ENCODE results near the gene AQP7.
"Not testable (repeated sequence)": the region's sequence is repeated elsewhere in the genome, so short reads cannot be mapped to it uniquely, and the experiment has no call there.

The AQP7 gene

DNA sequence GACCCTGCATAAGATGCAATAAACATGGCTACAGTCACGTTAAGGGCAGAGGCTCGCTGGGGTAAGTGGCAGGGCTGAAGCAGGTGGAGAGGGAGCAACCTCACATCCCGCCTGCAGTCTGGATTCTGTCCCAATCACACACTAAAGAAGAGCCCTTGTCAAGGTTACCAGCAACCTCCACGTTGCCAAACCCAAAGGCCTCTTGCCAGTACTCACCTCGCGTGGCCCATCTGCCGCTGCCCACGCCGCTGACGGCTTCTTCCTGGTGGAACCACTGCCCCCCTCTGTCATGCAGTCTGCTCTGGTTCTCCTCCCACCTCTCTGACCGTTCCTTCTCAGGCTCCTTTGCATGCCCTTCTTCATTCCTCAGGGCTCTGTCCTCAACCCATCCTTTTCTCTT lies 8.8 kb downstream of the AQP7 start:
- no peak for DNase-seq

DNA sequence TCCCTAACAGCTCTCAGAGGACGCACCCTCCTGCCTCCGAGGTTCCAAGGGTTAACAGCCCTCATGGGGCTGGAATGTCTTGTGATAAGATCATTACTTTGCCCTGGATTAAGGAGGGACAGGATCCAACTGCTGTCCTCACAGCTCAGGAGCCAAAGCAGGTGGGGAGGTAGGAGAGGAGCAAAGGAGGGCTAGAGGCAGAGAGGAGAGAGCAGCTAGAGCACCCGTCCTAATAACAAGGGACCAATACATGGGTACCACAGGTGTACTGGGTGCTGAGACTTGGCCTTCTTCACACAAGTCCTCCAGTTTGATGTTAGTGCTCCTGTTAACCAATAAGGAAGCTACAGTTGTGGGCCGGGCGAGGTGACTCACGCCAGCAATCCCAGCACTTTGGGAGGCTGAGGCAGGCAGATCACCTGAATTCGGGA lies 9.8 kb downstream of the AQP7 start:
- DNase-seq, result not testable (repeated sequence)

DNA sequence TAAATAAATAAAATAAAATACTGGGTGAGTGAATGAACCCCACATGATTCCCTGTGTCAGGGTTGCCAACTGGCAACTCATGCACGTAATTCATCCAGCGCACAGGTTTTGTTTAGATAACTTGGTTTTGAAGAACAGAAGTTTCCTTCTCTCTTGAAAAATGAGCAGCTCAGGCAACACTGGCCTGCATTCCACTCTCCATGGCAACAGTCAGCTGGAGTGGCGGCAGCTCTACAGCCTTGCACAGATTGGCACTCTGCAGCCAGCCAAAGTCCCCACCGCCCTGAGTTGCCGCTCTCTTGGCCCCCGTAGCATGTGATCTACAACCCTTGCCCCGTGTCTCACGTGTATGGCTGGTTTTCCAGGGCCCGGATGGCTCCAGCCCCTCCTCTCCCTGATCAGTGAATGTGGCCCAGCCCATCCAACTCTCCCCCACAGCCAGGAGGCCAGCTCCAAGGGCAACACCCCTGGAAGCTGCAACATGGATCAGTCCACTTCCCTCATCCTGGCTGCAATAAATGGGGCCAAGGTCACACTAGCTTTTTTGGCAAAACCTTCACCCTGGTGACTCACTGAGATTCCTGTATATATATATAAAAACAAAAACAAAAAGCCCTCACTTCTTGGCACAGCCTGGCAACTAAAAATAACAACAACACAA lies 11.1 kb downstream of the AQP7 start:
- not testable (repeated sequence) for DNase-seq

DNA sequence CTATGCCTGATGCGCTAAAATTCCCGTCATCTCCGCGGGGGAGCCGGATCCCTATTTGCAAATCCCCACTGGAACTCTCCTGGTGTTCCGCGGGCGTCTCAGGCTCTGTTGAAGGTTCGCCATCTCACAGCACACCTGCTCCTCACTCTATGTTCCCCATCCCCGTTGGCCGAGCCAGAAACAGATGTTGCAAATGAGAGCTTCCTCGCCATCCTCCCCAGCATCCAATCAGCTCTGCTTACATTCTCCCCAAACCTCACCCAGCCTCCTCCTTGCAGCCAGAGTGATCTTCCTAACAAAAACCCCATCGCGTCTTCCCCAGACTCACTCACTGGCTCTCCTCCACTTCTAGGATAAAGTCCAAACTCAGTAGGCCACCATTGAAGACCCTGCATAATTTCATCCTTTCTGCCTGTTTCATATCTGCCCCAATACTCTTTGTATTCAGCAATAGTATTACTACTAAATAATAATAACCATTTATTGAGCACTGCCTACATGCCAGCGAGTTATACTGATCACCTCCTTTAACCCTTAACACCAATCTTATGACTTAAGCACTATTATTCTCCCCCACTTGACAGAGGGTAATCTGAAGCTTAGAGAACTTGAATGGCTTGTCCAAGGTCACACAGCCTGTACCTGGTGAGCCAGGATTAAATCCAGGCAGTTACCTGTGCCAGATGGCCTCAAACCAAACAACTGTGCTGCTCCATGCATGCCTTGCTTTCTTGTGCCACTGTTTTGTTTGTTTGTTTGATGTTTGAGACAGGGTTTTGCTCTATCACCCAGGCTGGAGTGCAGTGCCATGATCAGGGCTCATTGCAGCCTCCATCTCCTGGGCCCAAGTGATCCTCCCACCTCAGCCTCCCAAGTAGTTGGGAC lies 14.0 kb downstream of the AQP7 start:
- DNase-seq, result no peak

DNA sequence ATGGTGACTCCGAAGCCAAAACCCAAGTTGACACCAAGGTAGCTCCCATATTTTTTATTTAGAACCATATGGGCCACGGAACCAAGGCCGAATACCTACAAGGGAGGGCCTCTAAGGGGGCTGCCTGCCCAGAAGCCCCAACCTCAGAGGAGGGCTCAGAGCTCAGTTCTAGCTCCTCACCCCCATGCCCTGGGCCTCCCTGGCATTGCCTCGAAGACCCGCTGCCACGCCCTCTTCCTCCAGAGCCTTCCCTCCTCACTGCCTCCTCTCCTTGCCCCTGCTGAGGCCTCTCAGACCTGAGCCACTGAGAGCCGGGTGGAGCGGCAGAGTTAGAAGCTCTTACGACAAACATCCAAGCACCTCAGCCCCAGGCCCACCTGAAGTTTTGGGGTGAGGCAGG lies 15.4 kb downstream of the AQP7 start:
- DNase-seq, result not testable (repeated sequence)

DNA sequence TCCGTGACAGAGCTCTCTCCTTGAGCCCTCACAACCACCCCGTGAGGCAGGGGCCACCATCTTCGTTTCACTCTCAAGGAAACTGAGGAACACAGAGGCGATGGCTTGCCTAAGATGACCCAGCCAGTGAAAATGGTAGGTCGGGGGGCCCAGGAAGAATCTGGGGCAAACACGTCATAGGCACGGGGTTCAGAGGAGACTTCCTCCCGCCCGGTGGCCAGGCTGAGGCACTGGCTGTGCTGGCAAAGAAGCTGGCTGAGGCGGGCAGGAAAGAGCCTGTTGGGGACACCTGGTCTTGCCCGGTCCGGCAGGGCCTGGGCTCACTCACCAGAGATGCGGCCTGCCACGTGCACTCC lies 15.7 kb downstream of the AQP7 start:
- DNase-seq, result not testable (repeated sequence)

DNA sequence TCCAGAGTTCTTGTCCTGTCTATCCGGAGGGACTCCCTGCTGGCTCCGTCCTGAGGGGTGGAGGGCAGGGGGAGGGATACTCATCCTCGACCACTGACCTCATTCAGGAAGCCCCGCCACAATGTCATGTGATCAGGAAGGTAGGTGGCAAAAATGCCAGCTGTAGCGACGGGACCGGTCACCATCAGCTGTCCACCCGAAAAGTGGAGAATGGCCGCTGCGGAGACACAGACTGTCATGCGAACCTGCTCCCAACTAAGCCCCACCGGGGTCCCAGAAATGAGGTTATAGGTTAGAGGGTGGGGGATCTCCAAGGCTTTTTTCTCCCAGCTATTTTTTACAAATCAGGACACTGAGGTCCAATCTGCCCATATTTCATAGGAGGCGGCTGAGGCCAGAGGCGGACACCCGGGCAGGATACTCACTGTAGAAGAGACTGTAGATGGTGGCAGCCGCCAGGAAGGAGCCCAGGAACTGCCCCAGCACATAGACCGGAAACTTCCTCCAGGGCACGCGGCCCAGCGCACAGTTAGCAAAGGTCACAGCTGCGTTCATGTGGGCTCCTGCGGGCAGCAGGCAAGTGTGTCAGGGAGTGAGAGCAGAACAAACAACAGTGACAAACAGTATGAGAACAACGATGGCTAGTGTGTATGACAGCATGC lies 16.3 kb downstream of the AQP7 start:
- not testable (repeated sequence) for DNase-seq

DNA sequence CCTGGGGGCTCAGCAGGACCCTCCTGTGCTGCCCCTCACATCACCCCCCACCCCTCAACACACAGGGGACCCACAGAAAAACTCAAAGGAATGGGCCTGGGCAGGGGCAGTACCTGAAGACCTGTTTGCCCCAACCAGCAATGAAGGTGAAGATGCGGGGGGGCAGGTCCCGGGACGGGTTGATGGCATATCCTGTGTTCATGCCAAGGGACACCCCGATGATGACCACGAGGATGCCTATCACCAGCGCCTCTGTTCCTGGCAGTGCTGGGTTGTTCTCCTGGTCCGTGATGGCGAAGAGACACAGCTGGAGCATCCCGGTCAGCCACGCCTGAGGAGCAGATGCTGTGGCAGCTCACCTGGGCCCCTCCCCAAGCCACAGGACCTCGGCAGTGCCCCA lies 16.8 kb downstream of the AQP7 start:
- DNase-seq, result not testable (repeated sequence)

DNA sequence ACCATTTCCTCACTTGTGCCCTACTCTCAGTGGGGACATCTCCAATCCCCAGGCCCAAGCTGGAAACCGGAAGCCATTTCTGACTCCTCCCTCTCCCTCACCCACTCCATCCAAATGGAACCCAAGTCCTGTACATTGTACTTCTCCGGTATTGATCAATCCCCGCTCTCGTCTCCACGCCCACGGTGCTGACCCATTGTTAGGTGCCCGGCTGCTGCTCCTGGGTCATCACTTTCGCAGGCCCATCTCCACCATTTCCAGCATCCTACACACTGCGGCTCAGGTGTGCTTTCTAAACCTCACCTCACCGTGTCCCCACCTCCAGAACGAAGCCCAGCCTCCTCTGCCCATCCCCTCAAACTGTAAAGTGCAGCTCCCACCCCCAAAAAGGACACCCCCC lies 19.0 kb downstream of the AQP7 start:
- DNase-seq, result not testable (repeated sequence)

DNA sequence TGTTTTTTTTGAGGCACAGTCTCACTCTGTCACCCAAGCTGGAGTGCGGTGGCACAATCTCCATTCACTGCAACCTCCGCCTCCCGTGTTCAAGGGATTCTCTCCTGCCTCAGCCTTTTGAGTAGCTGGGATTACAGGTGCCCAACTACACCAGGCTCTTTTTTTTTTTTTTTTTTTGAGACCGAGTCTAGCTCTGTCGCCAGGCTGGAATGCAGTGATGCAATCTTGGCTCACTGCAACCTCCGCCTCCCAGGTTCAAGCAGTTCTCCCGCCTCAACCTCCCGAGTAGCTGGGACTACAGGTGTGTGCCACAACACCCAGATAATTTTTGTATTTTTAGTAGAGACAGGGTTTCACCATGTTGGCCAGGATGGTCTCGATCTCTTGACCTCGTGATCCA lies 20.0 kb downstream of the AQP7 start:
- DNase-seq, result not testable (repeated sequence)

DNA sequence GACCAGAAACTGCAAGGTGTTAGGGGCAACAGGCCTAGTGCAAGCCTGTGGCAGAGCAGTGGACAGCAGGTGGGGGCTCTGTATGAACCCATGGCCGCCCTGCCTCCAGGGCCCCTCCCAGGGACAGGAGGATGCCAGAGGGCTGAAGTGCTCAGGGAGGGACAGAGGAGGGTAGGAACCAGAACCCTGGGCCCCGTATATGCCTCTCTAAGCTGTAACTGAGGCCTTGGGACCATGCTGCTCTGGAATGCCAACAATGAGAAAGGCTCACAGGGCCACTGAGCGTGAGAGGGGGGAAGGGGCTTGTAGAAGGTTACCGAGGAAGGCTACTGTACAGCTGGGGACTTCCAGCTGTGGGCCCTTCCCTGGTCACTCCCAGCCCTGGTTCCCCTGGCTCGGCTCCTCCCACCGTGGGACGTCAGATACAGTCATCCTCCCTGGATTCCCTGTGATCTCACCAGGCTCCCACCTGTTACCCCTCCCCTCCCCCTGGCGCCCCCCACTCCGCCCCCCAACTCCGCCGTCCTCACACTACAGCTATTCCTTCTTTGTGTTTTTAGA lies 21.1 kb downstream of the AQP7 start:
- no peak for DNase-seq

DNA sequence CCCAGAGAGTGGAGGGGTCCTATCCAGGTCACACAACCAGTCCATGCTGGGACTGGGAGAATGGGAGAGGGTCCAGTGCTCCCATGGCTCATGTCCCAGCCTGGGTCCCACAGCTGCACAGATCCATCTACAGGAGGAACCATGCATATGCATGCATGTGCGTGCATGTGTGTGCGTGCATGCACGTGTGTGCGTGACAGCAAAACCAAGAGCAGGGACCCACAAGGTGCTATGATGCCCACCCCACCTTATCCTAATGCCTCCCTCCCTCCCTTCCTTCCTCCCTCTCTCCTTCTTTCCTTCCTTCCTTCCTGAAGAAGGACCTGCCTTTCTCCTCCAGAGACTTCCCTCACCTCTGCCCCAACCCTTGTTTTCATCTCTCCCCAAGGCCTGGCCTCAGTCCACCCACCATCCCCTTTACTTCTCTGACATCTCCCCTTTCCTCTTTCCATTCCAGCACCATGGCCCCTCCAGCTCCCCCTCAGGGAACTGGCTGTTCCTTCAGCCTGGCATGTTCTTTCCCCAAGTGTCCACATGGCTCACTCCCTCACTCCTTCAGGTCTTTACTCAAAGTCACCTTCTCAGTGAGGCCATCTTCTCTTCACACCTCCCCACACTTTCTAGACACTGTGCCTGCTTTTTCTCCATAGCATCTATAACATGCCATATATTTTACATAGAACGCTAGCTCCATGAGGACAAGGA lies 21.8 kb downstream of the AQP7 start:
- no peak for DNase-seq

DNA sequence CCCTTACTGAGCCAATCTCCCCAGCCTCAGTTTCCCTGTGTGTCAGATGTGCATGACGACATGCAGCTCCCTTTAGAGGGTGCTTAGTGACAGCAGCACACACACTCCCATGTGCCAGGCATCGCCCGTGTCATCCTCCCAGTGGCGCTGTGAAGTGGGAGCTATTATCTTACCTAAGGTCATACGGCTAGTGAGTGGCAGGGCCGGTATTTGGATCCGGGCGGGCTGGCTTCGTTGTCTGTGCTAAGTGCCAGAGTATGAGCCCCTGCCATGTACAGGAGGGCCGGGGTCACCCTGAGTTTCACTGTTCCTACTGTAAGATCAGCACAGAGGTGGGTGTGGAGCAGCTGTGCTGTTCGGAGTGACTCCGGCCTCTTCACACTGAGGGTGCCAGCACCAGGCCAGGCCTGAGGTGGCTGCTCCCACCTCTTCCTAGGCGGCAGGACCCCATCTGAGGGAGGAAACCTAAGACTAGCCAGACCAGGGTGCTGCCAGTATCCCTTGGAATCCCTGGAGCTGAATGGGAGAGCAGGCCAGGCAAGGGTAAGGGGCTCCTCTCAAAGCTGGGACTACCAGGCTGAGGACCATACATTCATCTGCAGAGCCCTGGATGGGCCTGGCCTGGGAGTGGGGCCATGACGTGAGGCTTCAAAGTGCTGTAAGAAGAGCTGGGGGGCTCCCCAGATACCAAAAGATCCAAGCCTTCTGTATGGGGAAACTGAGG lies 22.5 kb downstream of the AQP7 start:
- no peak for DNase-seq

DNA sequence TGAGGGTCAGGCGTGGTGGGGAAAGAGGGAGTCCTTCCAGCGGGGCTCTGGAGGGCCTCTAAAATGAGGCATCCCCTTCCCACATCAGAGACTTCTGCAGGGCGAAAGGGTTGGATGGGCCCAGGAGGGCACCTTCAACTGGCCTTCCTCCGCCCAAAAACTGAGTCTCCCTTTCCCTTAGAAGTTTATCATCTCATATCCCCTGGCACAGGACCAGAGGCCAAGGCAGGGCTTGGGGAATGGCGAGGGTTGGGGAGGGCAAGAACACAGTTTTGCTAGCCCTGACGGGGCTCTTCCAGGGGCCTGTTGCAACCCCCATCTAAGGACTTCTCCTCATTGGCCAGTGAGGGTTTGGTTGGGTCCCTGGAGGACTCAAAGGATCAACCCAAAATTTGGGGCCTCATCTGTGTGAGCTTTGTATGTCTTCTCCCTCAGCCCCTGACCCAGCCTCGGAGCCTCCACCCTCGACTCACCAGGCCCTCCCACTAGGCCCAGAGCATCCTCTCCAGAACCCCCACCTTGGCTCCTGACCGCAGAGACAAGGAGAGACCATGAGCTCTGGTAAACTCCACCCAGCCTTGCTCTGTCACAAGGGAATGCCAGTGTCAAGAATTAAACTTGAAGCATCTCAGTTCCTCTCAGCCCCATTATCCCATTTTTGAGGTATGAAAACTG lies 24.1 kb downstream of the AQP7 start:
- DNase-seq, result no peak

DNA sequence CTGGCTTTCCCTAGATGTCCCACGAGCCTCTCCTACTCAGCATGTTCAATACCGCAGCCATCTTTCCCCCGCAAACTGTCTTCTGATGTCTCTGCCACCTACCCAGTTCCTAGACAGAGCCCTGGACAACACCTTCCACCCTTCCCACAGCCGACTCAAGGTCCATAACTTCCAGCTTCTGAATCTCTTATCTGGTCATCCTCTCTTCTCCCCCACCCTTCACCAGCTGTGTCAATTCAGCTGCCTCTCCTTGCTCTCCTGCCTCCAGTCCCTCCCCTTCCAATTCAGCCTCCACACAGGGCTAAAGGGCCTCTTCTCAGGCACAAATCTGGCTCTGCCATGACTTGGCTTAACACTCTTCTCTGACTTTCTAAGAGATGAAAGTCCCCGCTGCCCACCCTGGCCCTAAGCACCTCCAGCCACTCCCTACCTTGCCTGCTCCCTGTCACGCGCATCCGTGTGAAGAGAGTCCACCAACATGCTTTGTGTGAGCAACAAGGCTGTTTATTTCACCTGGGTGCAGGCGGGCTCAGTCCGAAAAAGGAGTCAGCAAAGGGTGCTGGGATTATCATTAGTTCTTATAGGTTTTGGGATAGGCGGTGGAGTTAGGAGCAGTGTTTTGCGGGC lies 25.2 kb downstream of the AQP7 start:
- no peak for DNase-seq

DNA sequence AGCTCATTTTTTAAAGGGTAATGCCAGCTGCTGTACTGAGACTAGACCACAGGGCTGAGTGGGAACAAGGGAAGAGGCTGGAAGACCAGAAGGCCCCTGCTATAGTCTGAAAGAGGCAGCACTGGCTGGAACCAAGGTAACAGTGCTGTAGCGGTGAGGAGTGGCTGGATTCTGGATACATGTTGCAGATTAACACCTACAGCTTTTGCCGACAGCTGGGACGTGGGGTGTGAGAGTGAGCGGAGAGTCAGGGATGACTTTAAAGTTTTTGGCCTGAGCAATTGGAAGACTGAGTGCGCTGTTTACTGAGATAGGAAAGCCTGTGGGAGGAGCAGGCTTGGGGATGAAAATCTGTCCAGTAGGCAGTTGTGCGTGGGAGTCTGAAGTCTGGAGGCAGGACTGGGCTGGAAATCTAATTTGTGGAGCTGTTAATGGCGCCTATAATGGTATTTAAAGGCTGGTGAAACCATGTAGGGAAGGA lies 26.5 kb downstream of the AQP7 start:
- no peak for DNase-seq

DNA sequence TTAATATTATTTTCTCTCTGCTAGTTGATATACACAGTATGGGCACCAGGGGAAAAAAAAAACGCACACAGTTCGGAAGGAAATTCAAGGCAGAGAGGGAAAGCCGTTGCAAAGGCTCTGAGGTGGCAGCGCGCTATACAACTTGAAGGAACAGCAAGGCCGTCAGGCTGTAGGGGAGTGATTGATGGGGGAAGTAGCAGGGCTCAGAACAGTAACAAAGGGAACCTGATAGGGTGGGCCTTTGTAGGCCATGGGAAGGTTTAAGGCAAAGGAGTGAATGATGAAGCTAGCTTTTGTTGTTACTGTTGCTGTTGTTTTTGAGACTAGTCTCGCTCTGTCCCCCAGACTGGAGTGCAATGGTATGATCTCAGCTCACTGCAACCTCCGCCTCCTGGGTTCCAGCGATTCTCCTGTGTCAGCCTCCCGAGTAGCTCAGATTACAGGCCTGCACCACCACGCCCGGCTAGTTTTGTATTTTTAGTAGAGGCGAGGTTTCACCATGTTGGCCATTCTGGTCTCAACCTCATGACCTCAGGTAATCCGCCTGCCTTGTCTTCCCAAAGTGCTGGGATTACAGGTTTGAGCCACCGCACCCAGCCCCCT lies 27.0 kb downstream of the AQP7 start:
- no peak for DNase-seq

DNA sequence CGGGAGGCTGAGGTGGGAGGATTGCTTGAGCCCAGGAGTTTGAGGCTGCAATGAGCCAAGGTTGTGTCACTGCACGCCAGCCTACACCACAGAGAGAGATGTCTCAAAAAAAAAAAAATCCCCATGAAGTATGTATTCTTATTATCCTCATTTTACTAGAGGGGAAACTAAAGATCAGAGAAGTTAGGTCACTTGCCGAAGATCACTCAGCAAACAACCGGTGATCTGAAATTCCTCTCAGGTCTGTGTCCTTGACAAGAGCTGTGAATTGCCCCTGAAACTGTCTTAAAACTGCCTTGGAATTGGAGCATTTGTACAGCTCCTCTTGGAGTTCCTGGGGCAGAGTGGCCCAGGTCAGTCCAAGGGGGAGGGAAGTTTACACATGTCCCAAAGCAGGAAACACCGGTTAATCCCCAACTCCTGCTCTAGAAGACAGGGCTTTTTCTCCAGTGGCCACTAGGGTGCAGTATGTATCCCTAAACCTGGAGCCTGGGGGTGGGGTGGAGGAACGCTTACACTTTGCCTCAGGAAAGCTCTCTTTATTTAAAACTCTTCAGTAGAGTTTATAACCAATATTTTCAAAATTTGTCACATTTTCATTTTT lies 27.6 kb downstream of the AQP7 start:
- no peak for DNase-seq

DNA sequence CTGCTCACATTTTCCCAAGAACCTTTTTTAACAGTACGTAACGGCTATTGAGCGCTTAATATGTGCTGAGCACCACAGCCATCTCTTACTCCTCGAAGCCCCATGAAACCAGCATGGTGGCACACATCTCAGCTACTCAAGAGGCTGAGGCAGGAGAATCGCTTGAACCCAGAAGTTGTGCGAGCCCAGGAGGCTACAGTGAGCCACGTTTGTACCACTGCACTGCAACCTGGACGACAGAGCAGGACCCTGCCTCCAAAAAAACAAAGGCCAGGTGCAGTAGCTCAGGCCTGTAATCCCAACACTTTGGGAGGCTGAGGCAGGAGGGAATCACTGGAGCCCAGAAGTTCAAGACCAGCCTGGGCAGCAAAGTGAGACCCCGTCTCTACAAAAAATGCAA lies 28.2 kb downstream of the AQP7 start:
- no peak for DNase-seq

DNA sequence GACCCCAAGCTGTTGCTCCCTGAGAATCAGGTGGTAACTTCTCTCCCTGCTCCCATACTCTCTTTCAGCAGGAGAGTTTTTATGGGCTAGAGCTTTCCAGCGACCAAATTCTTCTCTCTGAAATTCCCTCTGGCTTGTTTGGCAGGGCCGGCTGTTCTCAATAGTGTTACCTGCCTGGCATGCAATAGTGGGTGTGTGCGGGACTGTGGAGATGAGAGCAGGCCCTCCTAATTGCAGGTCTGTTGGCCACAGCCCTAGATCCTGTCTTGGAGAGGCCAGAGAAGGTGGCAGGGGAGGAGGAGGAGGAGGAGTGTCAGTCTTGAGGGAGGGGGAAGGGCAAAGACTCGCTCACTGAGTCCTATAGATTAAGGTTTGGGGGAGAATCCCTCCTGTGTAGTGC lies 29.5 kb downstream of the AQP7 start:
- DNase-seq, result no peak

Measured in NCI-H187 treated with DMSO at 0.1 percent for 48 hours (cell line).